Hepatocyte (in vitro differentiated cells): Measurements from ENCODE around the gene KIFAP3.

Source experiments
- CTCF ChIP-seq: fragments of 200-600 bp; sonication (generic); IDR thresholded peaks from 2 replicates; pipeline ENCODE4 v1.5.1; 2016; ENCODE audit warnings: antibody characterized with exemption, mild to moderate bottlenecking; ENCODE audit not compliant: poor library complexity
- EZH2phosphoT487 ChIP-seq: fragments of 200-600 bp; sonication (generic); IDR thresholded peaks from one replicate; pipeline ENCODE4 v1.6.1; 2018; ENCODE audit warnings: antibody characterized with exemption, mild to moderate bottlenecking, low read depth, moderate library complexity; ENCODE audit not compliant: unreplicated experiment, severe bottlenecking

DNA sequence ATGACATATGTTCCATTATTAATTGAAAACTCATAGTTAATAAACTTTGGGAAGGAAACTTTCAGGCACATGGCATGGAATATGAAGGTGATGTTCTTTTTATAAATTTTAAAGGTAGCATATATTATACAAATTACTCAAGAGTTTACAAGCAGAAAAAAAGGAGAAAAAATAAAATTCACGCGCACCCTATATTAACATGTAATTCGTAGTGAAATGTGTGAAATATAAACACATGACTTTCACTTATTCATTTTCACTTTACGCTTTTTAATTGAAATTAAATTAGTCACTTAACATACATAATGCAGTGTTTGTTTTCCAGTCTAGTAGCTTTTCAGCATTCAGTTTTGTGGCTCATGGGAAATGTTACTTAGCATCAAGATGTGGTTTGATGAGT is 153.4 kb downstream of the KIFAP3 start:
- TF ChIP-seq CTCF: no peak
- TF ChIP-seq EZH2phosphoT487: no peak
